Hematopoietic multipotent progenitor cell treated with erythropoietin and hydrocortisone succinate and interleukin-3 and kit ligand, for 8 days (in vitro differentiated cells): ENCODE data around the gene TEK.
A peak's percentile ranks its signal among the peaks of the same experiment; 100 is the strongest.

Experiments
- DNase-seq: peaks from one replicate; pipeline ENCODE4 v3.0.0-alpha.2; 2015

TEK gene

GRCh38 chr9:27258662-27259061 lies 149.6 kb downstream of the TEK start:
- DNase-seq = no peak

- DNase-seq = no peak
Measured at GRCh38 chr9:27260789-27261516, 151.9 kb downstream of the TEK start.

GRCh38 chr9:27261517-27262211 lies 152.6 kb downstream of the TEK start:
- no peak for DNase-seq

- no peak for DNase-seq
Measured at GRCh38 chr9:27272103-27272502, 163.1 kb downstream of the TEK start.

GRCh38 chr9:27273186-27273585 lies 164.2 kb downstream of the TEK start:
- no peak for DNase-seq

GRCh38 chr9:27276193-27277030 lies 167.4 kb downstream of the TEK start:
- peak; percentile 78 for DNase-seq

- no peak for DNase-seq
Measured at GRCh38 chr9:27278374-27278773, 169.3 kb downstream of the TEK start.

- DNase-seq = no peak
Measured at GRCh38 chr9:27279611-27280010, 170.6 kb downstream of the TEK start.
